DND-41 (cell line): Measurements from ENCODE around the gene PRIM1.

Experiments
- ATAC-seq: fragments of 200-7000 bp; cut with Tn5 transposase; 3 replicates; pipeline ENCODE4 v1.9.1; 2021; ENCODE audit warnings: low read depth; ENCODE audit not compliant: insufficient read depth
- DNase-seq: peaks from one replicate; pipeline ENCODE4 v3.0.0-alpha.2; 2020
- H2AFZ ChIP-seq: 2 replicates; pipeline ENCODE4 v1.6.0; 2012; ENCODE audit warnings: low read depth, low read length
- H3K27ac ChIP-seq: 2 replicates; pipeline ENCODE4 v1.5.1; 2012; ENCODE audit warnings: low read length, inconsistent platforms
- H3K27me3 ChIP-seq: fragments of 200-600 bp; sonication (generic); 2 replicates; pipeline ENCODE4 v1.6.0; 2012; ENCODE audit warnings: low read length, mild to moderate bottlenecking, inconsistent platforms; ENCODE audit not compliant: insufficient read depth, poor library complexity
- H3K36me3 ChIP-seq: 2 replicates; pipeline ENCODE4 v1.5.1; 2012; ENCODE audit warnings: low read length, inconsistent platforms; ENCODE audit not compliant: insufficient read depth
- H3K4me1 ChIP-seq: 2 replicates; pipeline ENCODE4 v1.5.1; 2012; ENCODE audit warnings: mild to moderate bottlenecking, low read length; ENCODE audit not compliant: insufficient read depth
- H3K4me2 ChIP-seq: 2 replicates; pipeline ENCODE4 v1.6.0; 2012; ENCODE audit warnings: mild to moderate bottlenecking, moderate library complexity, low read length, inconsistent platforms; ENCODE audit not compliant: insufficient read depth
- H3K4me3 ChIP-seq, 2 experiments: fragments of 200-600 bp in 1 of 2; shearing (Covaris generic) in 1 of 2; 2 replicates each; pipeline ENCODE4 v1.5.1; 2012 to 2016; ENCODE audit warnings: inconsistent platforms in 2 of 2, low read length in 2 of 2, mild to moderate bottlenecking in 2 of 2, low read depth in 1 of 2, moderate library complexity in 1 of 2
- H3K79me2 ChIP-seq: 2 replicates; pipeline ENCODE4 v1.6.0; 2012; ENCODE audit warnings: low read length, inconsistent platforms; ENCODE audit not compliant: insufficient read depth
- H3K9ac ChIP-seq: 2 replicates; pipeline ENCODE4 v1.6.0; 2012; ENCODE audit warnings: low read depth, mild to moderate bottlenecking, inconsistent platforms, low read length, moderate library complexity
- H3K9me3 ChIP-seq: 2 replicates; pipeline ENCODE4 v1.5.1; 2012; ENCODE audit warnings: low read length, moderate library complexity, mild to moderate bottlenecking, inconsistent platforms; ENCODE audit not compliant: insufficient read depth, severe bottlenecking
- H4K20me1 ChIP-seq: 2 replicates; pipeline ENCODE4 v1.6.0; 2012; ENCODE audit warnings: low read length; ENCODE audit not compliant: insufficient read depth
- CTCF ChIP-seq: IDR thresholded peaks from 2 replicates; pipeline ENCODE4 v1.5.1; 2012; ENCODE audit warnings: borderline replicate concordance, low read length, moderate library complexity, mild to moderate bottlenecking; ENCODE audit not compliant: poor library complexity, severe bottlenecking; ENCODE audit errors: extremely low read depth
- EZH2 ChIP-seq: IDR thresholded peaks from 3 replicates; pipeline ENCODE4 v1.6.1; 2012; ENCODE audit warnings: borderline replicate concordance, low read depth, mild to moderate bottlenecking, moderate library complexity, low read length, inconsistent platforms; ENCODE audit not compliant: severe bottlenecking

The PRIM1 gene

GRCh38 chr12:56776654-56777053 lies 24.5 kb upstream of the PRIM1 start:
- H3K36me3 ChIP-seq = no peaks in the 10 kb centered on the region; the same call in 1 of the 2 replicates
- no peak overlapping the region for H3K27ac ChIP-seq
- ATAC-seq (no peak), DNase-seq (no peak)
- no peaks in the 10 kb centered on the region for H3K4me1 ChIP-seq
- no peak overlapping the region for H3K9ac ChIP-seq
- no peaks in the 10 kb centered on the region for H3K27me3 ChIP-seq
- H3K4me3 ChIP-seq = no peak overlapping the region
- H2AFZ ChIP-seq = no peak overlapping the region
- no peaks in the 10 kb centered on the region for H4K20me1 ChIP-seq
- TF ChIP-seq EZH2 = no peak
- no peaks in the 10 kb centered on the region for H3K9me3 ChIP-seq
- no peaks in the 10 kb centered on the region for H3K79me2 ChIP-seq
- H3K4me2 ChIP-seq = no peak overlapping the region

- TF ChIP-seq CTCF (no peak), EZH2 (no peak)
- Histone ChIP-seq H3K79me2 (no peaks in the 10 kb centered on the region), H3K36me3 (no peaks in the 10 kb centered on the region; the same call in 1 of the 2 replicates), H3K27ac (no peak overlapping the region), H3K9me3 (no peaks in the 10 kb centered on the region), H3K4me1 (no peaks in the 10 kb centered on the region), H3K4me3 (no peak overlapping the region), H4K20me1 (no peaks in the 10 kb centered on the region), H3K4me2 (no peak overlapping the region), H2AFZ (no peak overlapping the region), H3K27me3 (no peaks in the 10 kb centered on the region), H3K9ac (no peak overlapping the region)
- DNase-seq = no peak
- no peak for ATAC-seq
These were observed 23.5 kb upstream of the PRIM1 start for GRCh38 chr12:56775638-56776037.

GRCh38 chr12:56773113-56773512 lies 21.0 kb upstream of the PRIM1 start:
- Histone ChIP-seq H3K9me3 (no peaks in the 10 kb centered on the region), H3K36me3 (no peaks in the 10 kb centered on the region), H3K79me2 (no peaks in the 10 kb centered on the region), H3K27ac (no peak overlapping the region), H4K20me1 (no peaks in the 10 kb centered on the region), H3K4me1 (no peaks in the 10 kb centered on the region), H3K4me3 (no peak overlapping the region), H3K9ac (no peak overlapping the region), H3K4me2 (no peak overlapping the region), H2AFZ (no peak overlapping the region), H3K27me3 (no peaks in the 10 kb centered on the region)
- TF ChIP-seq EZH2 = no peak
- no peak for TF ChIP-seq CTCF
- DNase-seq (no peak), ATAC-seq (no peak)

GRCh38 chr12:56772625-56773024 lies 20.5 kb upstream of the PRIM1 start:
- H3K79me2 ChIP-seq = no peaks in the 10 kb centered on the region
- H2AFZ ChIP-seq = no peak overlapping the region
- TF ChIP-seq CTCF = no peak
- TF ChIP-seq EZH2 = no peak
- no peaks in the 10 kb centered on the region for H3K4me1 ChIP-seq
- DNase-seq (no peak), ATAC-seq (no peak)
- H3K27me3 ChIP-seq = no peaks in the 10 kb centered on the region
- H3K36me3 ChIP-seq = no peaks in the 10 kb centered on the region
- H3K4me3 ChIP-seq = no peak overlapping the region
- no peaks in the 10 kb centered on the region for H3K9me3 ChIP-seq
- H3K9ac ChIP-seq = no peak overlapping the region
- no peaks in the 10 kb centered on the region for H4K20me1 ChIP-seq
- H3K4me2 ChIP-seq = no peak overlapping the region
- H3K27ac ChIP-seq = no peak overlapping the region
